Endothelial cell (in vitro differentiated cells): ENCODE results near the gene NCOA1. TPM values are rescaled to one million over a fixed set of nuclear protein-coding genes. Genes with fewer than 3 reads are reported as not detected.

Experiments used
- DNase-seq: peaks from one replicate; pipeline ENCODE4 v3.0.0; 2021; ENCODE audit warnings: low spot score
- H3K27ac Mint-ChIP-seq: one replicate; pipeline ENCODE4 v1.8.0; 2021; ENCODE audit warnings: mixed read lengths, inconsistent platforms; ENCODE audit not compliant: unreplicated experiment
- H3K27me3 Mint-ChIP-seq: one replicate; pipeline ENCODE4 v1.8.0; 2021; ENCODE audit warnings: mild to moderate bottlenecking, moderate library complexity, mixed read lengths, inconsistent platforms; ENCODE audit not compliant: unreplicated experiment
- H3K36me3 Mint-ChIP-seq: one replicate; pipeline ENCODE4 v1.8.0; 2021; ENCODE audit warnings: mild to moderate bottlenecking, low read depth, mixed read lengths, inconsistent platforms; ENCODE audit not compliant: unreplicated experiment
- H3K4me1 Mint-ChIP-seq: one replicate; pipeline ENCODE4 v1.8.0; 2021; ENCODE audit warnings: mild to moderate bottlenecking, mixed read lengths, inconsistent platforms; ENCODE audit not compliant: unreplicated experiment
- H3K4me3 Mint-ChIP-seq: one replicate; pipeline ENCODE4 v1.8.0; 2021; ENCODE audit warnings: mild to moderate bottlenecking, mixed read lengths, inconsistent platforms; ENCODE audit not compliant: unreplicated experiment
- H3K9me3 Mint-ChIP-seq: one replicate; pipeline ENCODE4 v1.8.0; 2021; ENCODE audit warnings: mixed read lengths, inconsistent platforms; ENCODE audit not compliant: unreplicated experiment
- CTCF ChIP-seq: fragments of 200-600 bp; sonication (generic); IDR thresholded peaks from one replicate; pipeline ENCODE4 v1.5.0; 2021; ENCODE audit warnings: antibody characterized with exemption; ENCODE audit not compliant: unreplicated experiment
- total RNA-seq: library from RNA; stranded (reverse); fragmentation: NEBNext Ultra II Directional; extraction: Animal tissue kit (Norgen Biotek cat#: 25700); gene quantifications from one replicate; pipeline ENCODE4 v1.2.1, GENCODE V29; 2021; ENCODE audit not compliant: unreplicated experiment

NCOA1 gene
- total RNA-seq, 1 donor from 2014 or later = 47.4 TPM

GRCh38 chr2:24495451-24495850 lies 4.4 kb downstream of the NCOA1 start:
- no peak for DNase-seq
- peaks cover 25% of the 10 kb centered on the region for H3K4me1 Mint-ChIP-seq

GRCh38 chr2:24496959-24497358 lies 5.9 kb downstream of the NCOA1 start:
- Mint-ChIP-seq H3K4me3 (no peak overlapping the region), H3K4me1 (peaks cover 23% of the 10 kb centered on the region), H3K36me3 (no peaks in the 10 kb centered on the region), H3K27ac (no peak overlapping the region), H3K27me3 (peaks cover 12% of the 10 kb centered on the region), H3K9me3 (no peaks in the 10 kb centered on the region)
- no peak for TF ChIP-seq CTCF
- DNase-seq = no peak

More at GRCh38 chr2:24495451-24495850, 4.4 kb downstream of the NCOA1 start:
- Mint-ChIP-seq H3K36me3 (peaks cover 1% of the 10 kb centered on the region), H3K27ac (no peak overlapping the region), H3K4me3 (no peak overlapping the region), H3K9me3 (no peaks in the 10 kb centered on the region), H3K27me3 (peaks cover 14% of the 10 kb centered on the region)
- no peak for TF ChIP-seq CTCF

GRCh38 chr2:24497685-24498084 lies 6.6 kb downstream of the NCOA1 start:
- H3K27ac Mint-ChIP-seq = no peak overlapping the region
- no peaks in the 10 kb centered on the region for H3K36me3 Mint-ChIP-seq
- peaks cover 5% of the 10 kb centered on the region for H3K27me3 Mint-ChIP-seq
- H3K4me1 Mint-ChIP-seq = peaks cover 16% of the 10 kb centered on the region
- DNase-seq = no peak
- no peak overlapping the region for H3K4me3 Mint-ChIP-seq
- H3K9me3 Mint-ChIP-seq = no peaks in the 10 kb centered on the region
- no peak for TF ChIP-seq CTCF

DNA sequence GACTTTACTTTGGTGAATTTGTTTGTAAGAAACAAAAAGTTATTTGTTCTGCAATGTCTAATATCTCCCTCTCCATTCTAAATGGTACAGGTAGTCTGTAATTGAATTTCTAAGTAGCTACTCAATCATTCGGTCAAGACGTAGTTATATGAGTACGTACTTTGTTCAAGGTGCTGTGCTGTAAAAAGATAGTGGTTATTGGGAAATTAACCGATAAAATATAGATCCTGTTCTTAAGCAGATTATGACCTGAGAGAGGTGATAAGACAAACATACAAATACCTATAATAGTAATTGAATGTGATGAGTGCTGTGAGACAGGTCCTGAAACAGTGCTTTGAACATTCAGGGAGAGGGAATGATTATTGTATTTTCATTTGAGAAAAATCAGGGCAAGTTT lies 7.1 kb downstream of the NCOA1 start:
- Mint-ChIP-seq H3K27ac (no peak overlapping the region), H3K9me3 (no peaks in the 10 kb centered on the region), H3K4me3 (no peak overlapping the region)

GRCh38 chr2:24501813-24502212 lies 10.8 kb downstream of the NCOA1 start:
- no peak overlapping the region for H3K27ac Mint-ChIP-seq
- no peaks in the 10 kb centered on the region for H3K4me1 Mint-ChIP-seq
- H3K36me3 Mint-ChIP-seq = no peaks in the 10 kb centered on the region
- no peak for DNase-seq
- no peaks in the 10 kb centered on the region for H3K9me3 Mint-ChIP-seq
- TF ChIP-seq CTCF = no peak
- no peaks in the 10 kb centered on the region for H3K27me3 Mint-ChIP-seq
- H3K4me3 Mint-ChIP-seq = no peak overlapping the region

More for the DNA sequence above, 7.1 kb downstream of the NCOA1 start:
- H3K27me3 Mint-ChIP-seq = peaks cover under 1% of the 10 kb centered on the region
- no peaks in the 10 kb centered on the region for H3K36me3 Mint-ChIP-seq
- TF ChIP-seq CTCF = no peak
- H3K4me1 Mint-ChIP-seq = peaks cover 12% of the 10 kb centered on the region
- DNase-seq = no peak
